Measurements from ENCODE around the gene TAF9. TPM values are rescaled to one million over a fixed set of nuclear protein-coding genes. Genes with fewer than 3 reads are reported as not detected.
A peak's percentile ranks its signal among the peaks of the same experiment; 100 is the strongest.

TAF9 gene
- total RNA-seq, 1 experiment from 2014 or later = 76.1 TPM

DNA sequence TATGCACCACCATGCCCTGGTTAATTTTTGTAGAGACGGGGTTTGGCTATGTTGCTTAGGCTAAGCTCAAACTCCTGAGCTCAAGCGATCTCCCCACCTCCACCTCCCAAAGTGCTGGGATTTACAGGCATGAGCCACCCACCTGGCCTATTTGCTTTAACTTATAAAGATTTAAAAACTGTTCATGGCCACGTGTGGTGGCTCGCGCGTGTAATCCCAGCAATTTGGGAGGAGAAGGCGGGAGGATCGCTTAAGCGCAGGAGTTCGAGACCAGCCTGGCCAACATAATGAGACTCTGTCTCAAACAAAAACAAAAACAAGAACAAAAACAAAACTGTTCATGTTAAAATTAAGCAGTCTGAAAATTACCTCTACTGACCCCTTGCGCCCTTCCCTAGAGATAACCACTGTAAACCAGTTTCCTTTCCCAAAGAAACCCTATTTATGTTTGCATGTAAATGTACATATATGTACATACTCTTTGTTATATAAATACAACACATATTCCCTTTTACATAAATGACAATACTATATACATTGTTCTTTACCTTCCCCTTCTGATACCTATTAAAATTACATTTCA, 1.5 kb downstream of the TAF9 start:
- Mint-ChIP-seq H3K4me1 (peaks cover 11% of the 10 kb centered on the region), H3K4me3 (peak overlapping the region; percentile 95), H3K27ac (peak overlapping the region; percentile 98), H3K27me3 (ENCODE audit: low read depth) (no peaks in the 10 kb centered on the region), H3K9me3 (no peaks in the 10 kb centered on the region), H3K36me3 (peaks cover 35% of the 10 kb centered on the region)
- POLR2A ChIA-PET = interaction anchor here (1.1 kb wide), 1 partner anchor 34 kb away, joined by 3 read pairs; no protein-coding TSS in a partner anchor
- TF ChIP-seq FOXK1 (CRISPR knock-in tag; IDR thresholded peaks at IDR 0.05) (no peak), ELF4 (CRISPR knock-in tag; IDR thresholded peaks at IDR 0.05; ENCODE audit: low read depth) (no peak), EMX1 (CRISPR knock-in tag; IDR thresholded peaks at IDR 0.05) (no peak), CREM (CRISPR knock-in tag; IDR thresholded peaks at IDR 0.05) (no peak), IRF2 (CRISPR knock-in tag; IDR thresholded peaks at IDR 0.05; ENCODE audit: borderline replicate concordance, low read depth) (no peak), MXD4 (CRISPR knock-in tag; IDR thresholded peaks at IDR 0.05; ENCODE audit: borderline replicate concordance) (no peak), ZNF232 (CRISPR knock-in tag; IDR thresholded peaks at IDR 0.05) (no peak), ZNF416 (CRISPR knock-in tag; IDR thresholded peaks at IDR 0.05) (no peak), NFYB (CRISPR knock-in tag; conservative IDR thresholded peaks at IDR 0.05; ENCODE audit: low read depth) (no peak), OVOL2 (CRISPR knock-in tag; IDR thresholded peaks at IDR 0.05; ENCODE audit: borderline replicate concordance) (no peak), ZNF219 (CRISPR knock-in tag; IDR thresholded peaks at IDR 0.05; ENCODE audit: borderline replicate concordance) (no peak)
- TF ChIP-seq, protein P1, sequence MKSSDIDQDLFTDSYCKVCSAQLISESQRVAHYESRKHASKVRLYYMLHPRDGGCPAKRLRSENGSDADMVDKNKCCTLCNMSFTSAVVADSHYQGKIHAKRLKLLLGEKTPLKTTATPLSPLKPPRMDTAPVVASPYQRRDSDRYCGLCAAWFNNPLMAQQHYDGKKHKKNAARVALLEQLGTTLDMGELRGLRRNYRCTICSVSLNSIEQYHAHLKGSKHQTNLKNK (CRISPR knock-in tag; IDR thresholded peaks at IDR 0.05) = no peak
- TF ChIP-seq, protein P2, sequence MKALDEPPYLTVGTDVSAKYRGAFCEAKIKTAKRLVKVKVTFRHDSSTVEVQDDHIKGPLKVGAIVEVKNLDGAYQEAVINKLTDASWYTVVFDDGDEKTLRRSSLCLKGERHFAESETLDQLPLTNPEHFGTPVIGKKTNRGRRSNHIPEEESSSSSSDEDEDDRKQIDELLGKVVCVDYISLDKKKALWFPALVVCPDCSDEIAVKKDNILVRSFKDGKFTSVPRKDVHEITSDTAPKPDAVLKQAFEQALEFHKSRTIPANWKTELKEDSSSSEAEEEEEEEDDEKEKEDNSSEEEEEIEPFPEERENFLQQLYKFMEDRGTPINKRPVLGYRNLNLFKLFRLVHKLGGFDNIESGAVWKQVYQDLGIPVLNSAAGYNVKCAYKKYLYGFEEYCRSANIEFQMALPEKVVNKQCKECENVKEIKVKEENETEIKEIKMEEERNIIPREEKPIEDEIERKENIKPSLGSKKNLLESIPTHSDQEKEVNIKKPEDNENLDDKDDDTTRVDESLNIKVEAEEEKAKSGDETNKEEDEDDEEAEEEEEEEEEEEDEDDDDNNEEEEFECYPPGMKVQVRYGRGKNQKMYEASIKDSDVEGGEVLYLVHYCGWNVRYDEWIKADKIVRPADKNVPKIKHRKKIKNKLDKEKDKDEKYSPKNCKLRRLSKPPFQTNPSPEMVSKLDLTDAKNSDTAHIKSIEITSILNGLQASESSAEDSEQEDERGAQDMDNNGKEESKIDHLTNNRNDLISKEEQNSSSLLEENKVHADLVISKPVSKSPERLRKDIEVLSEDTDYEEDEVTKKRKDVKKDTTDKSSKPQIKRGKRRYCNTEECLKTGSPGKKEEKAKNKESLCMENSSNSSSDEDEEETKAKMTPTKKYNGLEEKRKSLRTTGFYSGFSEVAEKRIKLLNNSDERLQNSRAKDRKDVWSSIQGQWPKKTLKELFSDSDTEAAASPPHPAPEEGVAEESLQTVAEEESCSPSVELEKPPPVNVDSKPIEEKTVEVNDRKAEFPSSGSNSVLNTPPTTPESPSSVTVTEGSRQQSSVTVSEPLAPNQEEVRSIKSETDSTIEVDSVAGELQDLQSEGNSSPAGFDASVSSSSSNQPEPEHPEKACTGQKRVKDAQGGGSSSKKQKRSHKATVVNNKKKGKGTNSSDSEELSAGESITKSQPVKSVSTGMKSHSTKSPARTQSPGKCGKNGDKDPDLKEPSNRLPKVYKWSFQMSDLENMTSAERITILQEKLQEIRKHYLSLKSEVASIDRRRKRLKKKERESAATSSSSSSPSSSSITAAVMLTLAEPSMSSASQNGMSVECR (CRISPR knock-in tag; IDR thresholded peaks at IDR 0.05; ENCODE audit: borderline replicate concordance) = no peak
- TF ChIP-seq, protein P3, sequence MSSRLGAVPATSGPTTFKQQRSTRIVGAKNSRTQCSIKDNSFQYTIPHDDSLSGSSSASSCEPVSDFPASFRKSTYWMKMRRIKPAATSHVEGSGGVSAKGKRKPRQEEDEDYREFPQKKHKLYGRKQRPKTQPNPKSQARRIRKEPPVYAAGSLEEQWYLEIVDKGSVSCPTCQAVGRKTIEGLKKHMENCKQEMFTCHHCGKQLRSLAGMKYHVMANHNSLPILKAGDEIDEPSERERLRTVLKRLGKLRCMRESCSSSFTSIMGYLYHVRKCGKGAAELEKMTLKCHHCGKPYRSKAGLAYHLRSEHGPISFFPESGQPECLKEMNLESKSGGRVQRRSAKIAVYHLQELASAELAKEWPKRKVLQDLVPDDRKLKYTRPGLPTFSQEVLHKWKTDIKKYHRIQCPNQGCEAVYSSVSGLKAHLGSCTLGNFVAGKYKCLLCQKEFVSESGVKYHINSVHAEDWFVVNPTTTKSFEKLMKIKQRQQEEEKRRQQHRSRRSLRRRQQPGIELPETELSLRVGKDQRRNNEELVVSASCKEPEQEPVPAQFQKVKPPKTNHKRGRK (CRISPR knock-in tag; IDR thresholded peaks at IDR 0.05; ENCODE audit: borderline replicate concordance) = no peak
- TF ChIP-seq, protein P4, sequence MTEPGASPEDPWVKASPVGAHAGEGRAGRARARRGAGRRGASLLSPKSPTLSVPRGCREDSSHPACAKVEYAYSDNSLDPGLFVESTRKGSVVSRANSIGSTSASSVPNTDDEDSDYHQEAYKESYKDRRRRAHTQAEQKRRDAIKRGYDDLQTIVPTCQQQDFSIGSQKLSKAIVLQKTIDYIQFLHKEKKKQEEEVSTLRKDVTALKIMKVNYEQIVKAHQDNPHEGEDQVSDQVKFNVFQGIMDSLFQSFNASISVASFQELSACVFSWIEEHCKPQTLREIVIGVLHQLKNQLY (CRISPR knock-in tag; IDR thresholded peaks at IDR 0.05) = no peak
- TF ChIP-seq, protein P5, sequence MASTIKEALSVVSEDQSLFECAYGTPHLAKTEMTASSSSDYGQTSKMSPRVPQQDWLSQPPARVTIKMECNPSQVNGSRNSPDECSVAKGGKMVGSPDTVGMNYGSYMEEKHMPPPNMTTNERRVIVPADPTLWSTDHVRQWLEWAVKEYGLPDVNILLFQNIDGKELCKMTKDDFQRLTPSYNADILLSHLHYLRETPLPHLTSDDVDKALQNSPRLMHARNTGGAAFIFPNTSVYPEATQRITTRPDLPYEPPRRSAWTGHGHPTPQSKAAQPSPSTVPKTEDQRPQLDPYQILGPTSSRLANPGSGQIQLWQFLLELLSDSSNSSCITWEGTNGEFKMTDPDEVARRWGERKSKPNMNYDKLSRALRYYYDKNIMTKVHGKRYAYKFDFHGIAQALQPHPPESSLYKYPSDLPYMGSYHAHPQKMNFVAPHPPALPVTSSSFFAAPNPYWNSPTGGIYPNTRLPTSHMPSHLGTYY (CRISPR knock-in tag; IDR thresholded peaks at IDR 0.05) = no peak
- TF ChIP-seq, protein P6, sequence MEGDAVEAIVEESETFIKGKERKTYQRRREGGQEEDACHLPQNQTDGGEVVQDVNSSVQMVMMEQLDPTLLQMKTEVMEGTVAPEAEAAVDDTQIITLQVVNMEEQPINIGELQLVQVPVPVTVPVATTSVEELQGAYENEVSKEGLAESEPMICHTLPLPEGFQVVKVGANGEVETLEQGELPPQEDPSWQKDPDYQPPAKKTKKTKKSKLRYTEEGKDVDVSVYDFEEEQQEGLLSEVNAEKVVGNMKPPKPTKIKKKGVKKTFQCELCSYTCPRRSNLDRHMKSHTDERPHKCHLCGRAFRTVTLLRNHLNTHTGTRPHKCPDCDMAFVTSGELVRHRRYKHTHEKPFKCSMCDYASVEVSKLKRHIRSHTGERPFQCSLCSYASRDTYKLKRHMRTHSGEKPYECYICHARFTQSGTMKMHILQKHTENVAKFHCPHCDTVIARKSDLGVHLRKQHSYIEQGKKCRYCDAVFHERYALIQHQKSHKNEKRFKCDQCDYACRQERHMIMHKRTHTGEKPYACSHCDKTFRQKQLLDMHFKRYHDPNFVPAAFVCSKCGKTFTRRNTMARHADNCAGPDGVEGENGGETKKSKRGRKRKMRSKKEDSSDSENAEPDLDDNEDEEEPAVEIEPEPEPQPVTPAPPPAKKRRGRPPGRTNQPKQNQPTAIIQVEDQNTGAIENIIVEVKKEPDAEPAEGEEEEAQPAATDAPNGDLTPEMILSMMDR (IDR thresholded peaks at IDR 0.05) = no peak
- TF ChIP-seq, protein P7, sequence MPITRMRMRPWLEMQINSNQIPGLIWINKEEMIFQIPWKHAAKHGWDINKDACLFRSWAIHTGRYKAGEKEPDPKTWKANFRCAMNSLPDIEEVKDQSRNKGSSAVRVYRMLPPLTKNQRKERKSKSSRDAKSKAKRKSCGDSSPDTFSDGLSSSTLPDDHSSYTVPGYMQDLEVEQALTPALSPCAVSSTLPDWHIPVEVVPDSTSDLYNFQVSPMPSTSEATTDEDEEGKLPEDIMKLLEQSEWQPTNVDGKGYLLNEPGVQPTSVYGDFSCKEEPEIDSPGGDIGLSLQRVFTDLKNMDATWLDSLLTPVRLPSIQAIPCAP (CRISPR knock-in tag; IDR thresholded peaks at IDR 0.05) = no peak
- TF ChIP-seq, protein P8, sequence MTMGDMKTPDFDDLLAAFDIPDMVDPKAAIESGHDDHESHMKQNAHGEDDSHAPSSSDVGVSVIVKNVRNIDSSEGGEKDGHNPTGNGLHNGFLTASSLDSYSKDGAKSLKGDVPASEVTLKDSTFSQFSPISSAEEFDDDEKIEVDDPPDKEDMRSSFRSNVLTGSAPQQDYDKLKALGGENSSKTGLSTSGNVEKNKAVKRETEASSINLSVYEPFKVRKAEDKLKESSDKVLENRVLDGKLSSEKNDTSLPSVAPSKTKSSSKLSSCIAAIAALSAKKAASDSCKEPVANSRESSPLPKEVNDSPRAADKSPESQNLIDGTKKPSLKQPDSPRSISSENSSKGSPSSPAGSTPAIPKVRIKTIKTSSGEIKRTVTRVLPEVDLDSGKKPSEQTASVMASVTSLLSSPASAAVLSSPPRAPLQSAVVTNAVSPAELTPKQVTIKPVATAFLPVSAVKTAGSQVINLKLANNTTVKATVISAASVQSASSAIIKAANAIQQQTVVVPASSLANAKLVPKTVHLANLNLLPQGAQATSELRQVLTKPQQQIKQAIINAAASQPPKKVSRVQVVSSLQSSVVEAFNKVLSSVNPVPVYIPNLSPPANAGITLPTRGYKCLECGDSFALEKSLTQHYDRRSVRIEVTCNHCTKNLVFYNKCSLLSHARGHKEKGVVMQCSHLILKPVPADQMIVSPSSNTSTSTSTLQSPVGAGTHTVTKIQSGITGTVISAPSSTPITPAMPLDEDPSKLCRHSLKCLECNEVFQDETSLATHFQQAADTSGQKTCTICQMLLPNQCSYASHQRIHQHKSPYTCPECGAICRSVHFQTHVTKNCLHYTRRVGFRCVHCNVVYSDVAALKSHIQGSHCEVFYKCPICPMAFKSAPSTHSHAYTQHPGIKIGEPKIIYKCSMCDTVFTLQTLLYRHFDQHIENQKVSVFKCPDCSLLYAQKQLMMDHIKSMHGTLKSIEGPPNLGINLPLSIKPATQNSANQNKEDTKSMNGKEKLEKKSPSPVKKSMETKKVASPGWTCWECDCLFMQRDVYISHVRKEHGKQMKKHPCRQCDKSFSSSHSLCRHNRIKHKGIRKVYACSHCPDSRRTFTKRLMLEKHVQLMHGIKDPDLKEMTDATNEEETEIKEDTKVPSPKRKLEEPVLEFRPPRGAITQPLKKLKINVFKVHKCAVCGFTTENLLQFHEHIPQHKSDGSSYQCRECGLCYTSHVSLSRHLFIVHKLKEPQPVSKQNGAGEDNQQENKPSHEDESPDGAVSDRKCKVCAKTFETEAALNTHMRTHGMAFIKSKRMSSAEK (CRISPR knock-in tag; IDR thresholded peaks at IDR 0.05; ENCODE audit: borderline replicate concordance) = no peak
- ATAC-seq = no peak
- DNase-seq (ENCODE audit: low spot score) = no peak
- CTCF ChIA-PET = no interaction called here

Data from WTC11 (cell line).